Mesendoderm (in vitro differentiated cells): Measurements from ENCODE around the gene ADAM8.

Experiments used
- DNase-seq: peaks from one replicate; pipeline ENCODE4 v3.0.0; 2013
- H2AK5ac ChIP-seq: 2 replicates; pipeline ENCODE4 v1.6.1; 2013; ENCODE audit warnings: low read length, inconsistent platforms
- H2BK120ac ChIP-seq: 2 replicates; pipeline ENCODE4 v1.6.1; 2013; ENCODE audit warnings: low read depth, mild to moderate bottlenecking, low read length, moderate library complexity, mixed read lengths
- H2BK15ac ChIP-seq: replicated peaks from 2 replicates; pipeline ENCODE4 v1.6.1; 2013; ENCODE audit warnings: low read depth, mild to moderate bottlenecking, moderate library complexity
- H2BK5ac ChIP-seq: 2 replicates; pipeline ENCODE4 v1.6.1; 2013; ENCODE audit warnings: low read length, inconsistent platforms
- H3K18ac ChIP-seq: 2 replicates; pipeline ENCODE4 v1.6.1; 2013; ENCODE audit warnings: mild to moderate bottlenecking, low read length, mixed read lengths
- H3K23ac ChIP-seq: one replicate; pipeline ENCODE4 v1.6.1; 2013; ENCODE audit warnings: low read length
- H3K27ac ChIP-seq: 2 replicates; pipeline ENCODE4 v1.5.1; 2013; ENCODE audit warnings: low read depth, mild to moderate bottlenecking, inconsistent platforms, low read length, moderate library complexity
- H3K27me3 ChIP-seq: 2 replicates; pipeline ENCODE4 v1.6.1; 2013; ENCODE audit warnings: low read length, control low read depth, mild to moderate bottlenecking, inconsistent platforms; ENCODE audit not compliant: insufficient read depth, poor library complexity
- H3K36me3 ChIP-seq: 2 replicates; pipeline ENCODE4 v1.6.1; 2013; ENCODE audit warnings: low read length, inconsistent platforms; ENCODE audit not compliant: control insufficient read depth, insufficient read depth
- H3K4ac ChIP-seq: one replicate; pipeline ENCODE4 v1.6.1; 2013; ENCODE audit warnings: low read depth, mild to moderate bottlenecking, low read length, moderate library complexity
- H3K4me1 ChIP-seq: 2 replicates; pipeline ENCODE4 v1.6.1; 2013; ENCODE audit warnings: low read depth, low read length, inconsistent platforms; ENCODE audit not compliant: control insufficient read depth
- H3K4me2 ChIP-seq: 2 replicates; pipeline ENCODE4 v1.6.1; 2013; ENCODE audit warnings: low read length
- H3K4me3 ChIP-seq: 2 replicates; pipeline ENCODE4 v1.5.1; 2013; ENCODE audit warnings: mild to moderate bottlenecking, low read length
- H3K56ac ChIP-seq: one replicate; pipeline ENCODE4 v1.6.1; 2013; ENCODE audit warnings: low read length
- H3K79me1 ChIP-seq: 2 replicates; pipeline ENCODE4 v1.6.1; 2013; ENCODE audit warnings: low read length, inconsistent platforms
- H3K79me2 ChIP-seq: 2 replicates; pipeline ENCODE4 v1.6.1; 2013; ENCODE audit warnings: mild to moderate bottlenecking, low read length; ENCODE audit not compliant: control insufficient read depth, insufficient read depth
- H3K9ac ChIP-seq: 2 replicates; pipeline ENCODE4 v1.6.1; 2013; ENCODE audit warnings: low read length, inconsistent platforms
- H4K5ac ChIP-seq: one replicate; pipeline ENCODE4 v1.6.1; 2013; ENCODE audit warnings: low read length
- H4K8ac ChIP-seq: one replicate; pipeline ENCODE4 v1.6.1; 2013; ENCODE audit warnings: low read depth, mild to moderate bottlenecking, control low read depth, low read length, moderate library complexity
- WGBS: extraction: QIAGEN DNeasy Blood & Tissue Kit; methylation state at CpG from one replicate; pipeline ENCODE4 v1.1.7; 2013; ENCODE audit warnings: low lambda C conversion rate, missing lambda C conversion rate; ENCODE audit not compliant: insufficient coverage; ENCODE audit errors: extremely low coverage; 5-methylcytosine and 5-hydroxymethylcytosine counted together

Gene ADAM8

DNA sequence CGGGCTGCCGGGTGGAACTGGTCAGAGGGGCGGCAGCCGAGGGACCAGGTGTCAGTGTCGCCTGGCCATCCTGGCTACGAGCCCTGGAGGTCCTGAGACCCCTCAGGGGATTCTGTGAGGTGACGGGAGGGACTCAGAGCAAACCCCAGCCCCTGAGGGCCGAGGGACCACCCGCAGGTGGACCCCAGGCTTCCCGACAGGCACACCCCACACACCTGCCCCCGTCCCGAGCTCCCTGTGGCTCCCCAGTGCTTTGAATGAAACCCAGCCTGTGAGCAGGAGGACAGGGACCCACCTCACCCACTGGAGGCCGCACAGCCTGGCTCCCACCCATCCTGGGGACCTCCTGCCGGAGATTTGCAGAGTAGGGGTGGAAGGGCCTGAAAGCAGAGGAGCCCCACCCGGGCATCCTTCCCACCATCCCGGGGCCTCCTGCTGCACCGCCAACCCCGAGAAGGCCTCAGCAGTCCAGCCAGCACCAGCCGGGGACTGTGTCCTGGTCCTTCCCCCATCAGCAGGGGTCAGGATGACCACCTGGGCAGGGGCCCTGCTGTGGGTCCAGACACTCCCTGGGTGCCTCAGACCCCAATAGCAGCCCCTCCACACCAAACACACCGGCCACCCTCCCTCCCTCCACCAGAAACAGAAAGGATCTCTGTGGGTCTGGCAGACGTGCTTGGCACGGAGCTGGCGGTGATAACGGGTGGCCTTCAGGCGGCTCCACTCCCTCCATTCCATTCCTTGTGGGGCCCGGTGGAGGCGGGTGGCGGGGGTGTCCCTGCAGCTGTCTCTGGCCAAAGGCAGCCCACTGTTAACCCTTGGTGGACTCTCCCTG, 25.1 kb downstream of the ADAM8 start:
- Histone ChIP-seq H3K4ac (no peak overlapping the region), H2BK15ac (no peak overlapping the region), H3K23ac (no peak overlapping the region), H4K8ac (no peak overlapping the region), H3K27ac (no peak overlapping the region), H3K56ac (no peak overlapping the region), H3K27me3 (no peaks in the 10 kb centered on the region), H4K5ac (no peak overlapping the region), H3K4me3 (no peak overlapping the region), H3K36me3 (no peaks in the 10 kb centered on the region), H2BK5ac (no peak overlapping the region), H3K9ac (no peak overlapping the region), H3K79me1 (no peaks in the 10 kb centered on the region), H3K79me2 (no peaks in the 10 kb centered on the region), H3K18ac (no peak overlapping the region), H3K4me1 (no peaks in the 10 kb centered on the region), H2AK5ac (no peak overlapping the region), H3K4me2 (no peak overlapping the region), H2BK120ac (no peak overlapping the region)
- no peak for DNase-seq
- WGBS: no CpG with 5 or more reads among the region's 28 CpGs

DNA sequence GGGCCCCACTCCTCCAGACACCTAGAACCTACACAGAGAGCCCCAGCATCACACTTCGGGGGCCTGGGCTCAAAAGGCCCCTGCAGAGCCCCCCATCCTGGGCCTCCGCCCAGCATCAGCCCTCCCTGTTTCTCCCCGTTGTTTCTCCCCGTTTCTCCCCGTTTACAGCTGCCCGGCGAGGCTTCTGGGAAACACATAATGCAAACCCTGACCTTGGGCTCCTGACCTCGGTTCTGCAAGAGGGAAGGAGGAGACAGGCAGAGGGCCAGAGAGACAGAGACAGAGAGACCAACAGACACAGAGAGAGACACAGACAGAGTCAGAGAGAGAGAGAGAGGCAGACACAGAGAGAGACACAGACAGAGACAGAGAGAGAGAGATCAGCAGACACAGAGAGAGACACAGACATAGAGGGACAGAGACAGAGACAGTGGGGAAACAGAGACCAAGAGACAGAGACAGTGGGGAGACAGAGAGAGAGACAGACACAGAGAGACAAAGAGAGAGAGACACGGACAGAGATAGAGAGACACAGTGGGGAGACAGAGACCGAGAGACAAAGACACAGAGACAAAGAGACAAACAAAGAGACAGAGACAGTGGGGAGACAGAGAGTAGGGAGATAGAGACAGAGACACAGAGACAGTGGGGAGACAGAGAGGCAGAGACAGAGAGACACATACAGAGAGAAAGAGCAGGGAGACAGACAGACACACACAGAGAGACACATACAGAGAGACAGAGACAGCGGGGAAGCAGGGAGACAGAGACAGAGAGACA, 26.5 kb downstream of the ADAM8 start:
- H2BK5ac ChIP-seq: no peak overlapping the region
- H3K79me1 ChIP-seq: no peaks in the 10 kb centered on the region
- H3K79me2 ChIP-seq: no peaks in the 10 kb centered on the region
- no peaks in the 10 kb centered on the region for H3K36me3 ChIP-seq
- no peak overlapping the region for H3K4me2 ChIP-seq
- H3K27me3 ChIP-seq: no peaks in the 10 kb centered on the region
- no CpG with 5 or more reads among the region's 11 CpGs for WGBS
- H4K5ac ChIP-seq: no peak overlapping the region
- no peak overlapping the region for H2AK5ac ChIP-seq
- no peak overlapping the region for H4K8ac ChIP-seq
- H3K9ac ChIP-seq: no peak overlapping the region
- no peak overlapping the region for H3K4me3 ChIP-seq
- no peak overlapping the region for H3K56ac ChIP-seq
- no peaks in the 10 kb centered on the region for H3K4me1 ChIP-seq
- no peak overlapping the region for H3K27ac ChIP-seq
- H3K23ac ChIP-seq: no peak overlapping the region
- no peak overlapping the region for H2BK15ac ChIP-seq
- H2BK120ac ChIP-seq: no peak overlapping the region
- no peak overlapping the region for H3K18ac ChIP-seq
- DNase-seq: no peak
- H3K4ac ChIP-seq: no peak overlapping the region

DNA sequence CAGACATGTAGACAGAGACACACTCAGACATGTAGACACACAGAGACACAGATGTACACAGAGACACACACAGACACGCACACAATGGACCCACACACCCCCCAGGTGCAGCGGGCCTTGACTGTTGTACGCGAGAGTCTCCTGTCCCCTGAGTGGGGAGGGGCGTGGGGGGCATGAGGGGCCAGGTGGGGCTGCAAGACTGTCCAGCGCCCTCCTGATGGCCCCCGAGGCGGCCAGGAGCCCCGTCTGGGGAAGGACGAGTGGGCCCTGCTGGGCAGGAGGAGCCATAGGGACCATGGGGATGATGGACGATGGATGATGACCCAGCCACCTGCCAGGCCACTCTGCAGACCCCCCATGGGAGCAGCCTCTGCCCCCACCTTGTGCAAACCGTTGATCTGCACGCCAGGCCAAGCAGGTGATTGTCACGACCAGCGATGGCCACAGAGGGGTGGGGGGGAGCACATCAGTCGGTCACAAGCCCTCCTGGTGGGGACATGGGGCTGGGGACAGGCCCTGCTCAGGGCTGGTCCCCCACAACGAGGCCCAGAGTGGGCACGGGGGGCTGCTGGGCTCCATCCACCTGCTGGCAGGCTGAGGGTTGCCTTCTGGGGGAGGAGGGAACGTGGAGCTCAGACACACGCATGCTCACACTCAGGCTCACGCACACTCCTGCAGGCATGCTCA, 27.4 kb downstream of the ADAM8 start:
- Histone ChIP-seq H2BK15ac (no peak overlapping the region), H3K4me3 (no peak overlapping the region), H3K56ac (no peak overlapping the region), H4K8ac (no peak overlapping the region), H2BK5ac (no peak overlapping the region), H3K4me1 (no peaks in the 10 kb centered on the region), H3K36me3 (no peaks in the 10 kb centered on the region), H2AK5ac (no peak overlapping the region), H3K79me1 (no peaks in the 10 kb centered on the region), H3K4me2 (no peak overlapping the region), H3K18ac (no peak overlapping the region), H4K5ac (no peak overlapping the region), H3K27ac (no peak overlapping the region), H3K9ac (no peak overlapping the region), H3K23ac (no peak overlapping the region), H3K4ac (no peak overlapping the region), H2BK120ac (no peak overlapping the region), H3K79me2 (no peaks in the 10 kb centered on the region), H3K27me3 (no peaks in the 10 kb centered on the region)
- WGBS: no CpG with 5 or more reads among the region's 21 CpGs
- DNase-seq: no peak

DNA sequence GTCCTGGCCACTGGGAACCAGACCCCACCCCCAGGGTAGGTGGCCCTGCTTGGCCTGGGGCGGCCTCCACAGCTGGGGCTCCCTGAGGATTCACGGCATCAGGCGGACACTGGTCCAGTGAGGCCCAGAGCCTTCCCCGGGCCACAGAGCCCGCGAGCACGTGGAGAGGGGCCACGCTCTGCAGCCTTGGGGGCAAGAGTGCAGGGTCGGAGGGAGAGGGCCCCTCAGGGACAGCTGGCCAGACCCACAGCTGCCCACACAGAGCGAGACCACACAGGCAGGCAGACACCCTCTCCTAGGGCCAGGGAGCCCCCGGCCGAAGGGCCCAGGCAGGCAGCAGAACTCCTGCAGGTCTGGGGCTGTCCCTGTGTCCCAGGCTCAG, 28.3 kb downstream of the ADAM8 start:
- WGBS: no CpG with 5 or more reads among the region's 12 CpGs
- H3K4ac ChIP-seq: no peak overlapping the region
- no peak overlapping the region for H2BK5ac ChIP-seq

DNA sequence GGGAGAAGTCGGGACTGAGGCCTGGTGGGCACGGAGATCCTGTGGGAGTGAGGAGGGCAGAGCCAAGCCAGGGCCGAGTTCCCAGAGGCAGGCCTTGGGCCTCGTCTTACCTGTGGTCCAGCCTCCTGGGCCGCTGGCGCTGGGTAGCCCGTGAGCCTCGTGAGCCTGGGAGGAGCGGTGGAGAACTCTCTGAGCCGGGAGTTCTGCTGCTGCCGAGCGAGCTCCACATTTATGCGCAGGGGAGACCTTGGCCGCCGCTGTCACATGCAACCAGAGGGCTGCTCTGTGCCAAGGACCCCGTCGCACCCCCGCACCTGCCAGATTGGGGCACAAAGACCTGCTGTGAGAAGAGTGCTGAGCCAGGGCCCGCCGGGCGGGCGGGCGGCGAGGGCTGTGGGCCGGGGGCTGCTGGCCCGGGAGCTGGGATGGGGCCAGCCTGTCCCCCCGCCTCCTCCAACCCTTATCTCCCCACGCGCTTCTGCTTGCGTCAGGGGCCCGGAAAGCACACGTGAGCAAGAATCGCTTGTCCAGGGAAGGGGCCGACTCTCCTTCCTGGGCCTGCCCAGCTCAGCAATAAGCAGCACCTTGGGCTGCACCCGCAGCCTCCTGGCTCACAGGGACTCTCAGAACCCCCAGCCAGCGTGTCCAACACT, 28.9 kb downstream of the ADAM8 start:
- Histone ChIP-seq H2AK5ac (no peak overlapping the region), H3K27me3 (no peaks in the 10 kb centered on the region), H3K36me3 (no peaks in the 10 kb centered on the region), H4K8ac (no peak overlapping the region), H3K9ac (no peak overlapping the region), H3K79me2 (no peaks in the 10 kb centered on the region), H3K23ac (no peak overlapping the region), H3K79me1 (no peaks in the 10 kb centered on the region), H3K27ac (no peak overlapping the region), H4K5ac (no peak overlapping the region), H3K4me3 (no peak overlapping the region), H2BK15ac (no peak overlapping the region), H2BK120ac (no peak overlapping the region), H3K18ac (no peak overlapping the region), H3K56ac (peak overlapping the region; percentile 15), H3K4me1 (no peaks in the 10 kb centered on the region), H3K4me2 (no peak overlapping the region), H3K4ac (no peak overlapping the region), H2BK5ac (no peak overlapping the region)
- no peak for DNase-seq
- WGBS: no CpG with 5 or more reads among the region's 36 CpGs

More for the DNA sequence above, 28.3 kb downstream of the ADAM8 start:
- Histone ChIP-seq H3K9ac (no peak overlapping the region), H3K4me3 (no peak overlapping the region), H3K36me3 (no peaks in the 10 kb centered on the region), H3K18ac (no peak overlapping the region), H2AK5ac (no peak overlapping the region), H4K8ac (no peak overlapping the region), H4K5ac (no peak overlapping the region), H3K4me2 (no peak overlapping the region), H3K79me1 (no peaks in the 10 kb centered on the region), H3K79me2 (no peaks in the 10 kb centered on the region), H3K27ac (no peak overlapping the region), H3K4me1 (no peaks in the 10 kb centered on the region), H3K56ac (no peak overlapping the region), H2BK120ac (no peak overlapping the region), H2BK15ac (no peak overlapping the region), H3K23ac (no peak overlapping the region), H3K27me3 (no peaks in the 10 kb centered on the region)
- no peak for DNase-seq
